ENCODE data around the gene MARCHF2.

The MARCHF2 gene

GRCh38 chr19:8481616-8482015 is 68.5 kb downstream of the MARCHF2 start (continued):
- TF ChIP-seq, protein P1, sequence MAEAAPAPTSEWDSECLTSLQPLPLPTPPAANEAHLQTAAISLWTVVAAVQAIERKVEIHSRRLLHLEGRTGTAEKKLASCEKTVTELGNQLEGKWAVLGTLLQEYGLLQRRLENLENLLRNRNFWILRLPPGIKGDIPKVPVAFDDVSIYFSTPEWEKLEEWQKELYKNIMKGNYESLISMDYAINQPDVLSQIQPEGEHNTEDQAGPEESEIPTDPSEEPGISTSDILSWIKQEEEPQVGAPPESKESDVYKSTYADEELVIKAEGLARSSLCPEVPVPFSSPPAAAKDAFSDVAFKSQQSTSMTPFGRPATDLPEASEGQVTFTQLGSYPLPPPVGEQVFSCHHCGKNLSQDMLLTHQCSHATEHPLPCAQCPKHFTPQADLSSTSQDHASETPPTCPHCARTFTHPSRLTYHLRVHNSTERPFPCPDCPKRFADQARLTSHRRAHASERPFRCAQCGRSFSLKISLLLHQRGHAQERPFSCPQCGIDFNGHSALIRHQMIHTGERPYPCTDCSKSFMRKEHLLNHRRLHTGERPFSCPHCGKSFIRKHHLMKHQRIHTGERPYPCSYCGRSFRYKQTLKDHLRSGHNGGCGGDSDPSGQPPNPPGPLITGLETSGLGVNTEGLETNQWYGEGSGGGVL (tag by site-specific recombination; IDR thresholded peaks at IDR 0.05) = no peak
- TF ChIP-seq, protein P2, sequence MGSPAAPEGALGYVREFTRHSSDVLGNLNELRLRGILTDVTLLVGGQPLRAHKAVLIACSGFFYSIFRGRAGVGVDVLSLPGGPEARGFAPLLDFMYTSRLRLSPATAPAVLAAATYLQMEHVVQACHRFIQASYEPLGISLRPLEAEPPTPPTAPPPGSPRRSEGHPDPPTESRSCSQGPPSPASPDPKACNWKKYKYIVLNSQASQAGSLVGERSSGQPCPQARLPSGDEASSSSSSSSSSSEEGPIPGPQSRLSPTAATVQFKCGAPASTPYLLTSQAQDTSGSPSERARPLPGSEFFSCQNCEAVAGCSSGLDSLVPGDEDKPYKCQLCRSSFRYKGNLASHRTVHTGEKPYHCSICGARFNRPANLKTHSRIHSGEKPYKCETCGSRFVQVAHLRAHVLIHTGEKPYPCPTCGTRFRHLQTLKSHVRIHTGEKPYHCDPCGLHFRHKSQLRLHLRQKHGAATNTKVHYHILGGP (tag by site-specific recombination; IDR thresholded peaks at IDR 0.05) = no peak
- TF ChIP-seq ZNF596 (tag by site-specific recombination; IDR thresholded peaks at IDR 0.05) (no peak), ZXDB (tag by site-specific recombination; IDR thresholded peaks at IDR 0.05) (no peak), ZNF221 (tag by site-specific recombination; IDR thresholded peaks at IDR 0.05; ENCODE audit: borderline replicate concordance) (no peak), ELK4 (IDR thresholded peaks at IDR 0.05; ENCODE audit: borderline replicate concordance, low read depth, low read length) (no peak), ZNF701 (tag by site-specific recombination; IDR thresholded peaks at IDR 0.05) (no peak), ZNF843 (tag by site-specific recombination; IDR thresholded peaks at IDR 0.05) (no peak), SALL2 (tag by site-specific recombination; IDR thresholded peaks at IDR 0.05; ENCODE audit: borderline replicate concordance) (no peak), ZBTB17 (tag by site-specific recombination; IDR thresholded peaks at IDR 0.05) (no peak), OVOL3 (tag by site-specific recombination; IDR thresholded peaks at IDR 0.05) (no peak), ZNF335 (tag by site-specific recombination; conservative IDR thresholded peaks at IDR 0.05) (no peak), ZNF585B (tag by site-specific recombination; IDR thresholded peaks at IDR 0.05) (no peak), ZNF837 (tag by site-specific recombination; IDR thresholded peaks at IDR 0.05) (no peak)
- TF ChIP-seq, protein P3, sequence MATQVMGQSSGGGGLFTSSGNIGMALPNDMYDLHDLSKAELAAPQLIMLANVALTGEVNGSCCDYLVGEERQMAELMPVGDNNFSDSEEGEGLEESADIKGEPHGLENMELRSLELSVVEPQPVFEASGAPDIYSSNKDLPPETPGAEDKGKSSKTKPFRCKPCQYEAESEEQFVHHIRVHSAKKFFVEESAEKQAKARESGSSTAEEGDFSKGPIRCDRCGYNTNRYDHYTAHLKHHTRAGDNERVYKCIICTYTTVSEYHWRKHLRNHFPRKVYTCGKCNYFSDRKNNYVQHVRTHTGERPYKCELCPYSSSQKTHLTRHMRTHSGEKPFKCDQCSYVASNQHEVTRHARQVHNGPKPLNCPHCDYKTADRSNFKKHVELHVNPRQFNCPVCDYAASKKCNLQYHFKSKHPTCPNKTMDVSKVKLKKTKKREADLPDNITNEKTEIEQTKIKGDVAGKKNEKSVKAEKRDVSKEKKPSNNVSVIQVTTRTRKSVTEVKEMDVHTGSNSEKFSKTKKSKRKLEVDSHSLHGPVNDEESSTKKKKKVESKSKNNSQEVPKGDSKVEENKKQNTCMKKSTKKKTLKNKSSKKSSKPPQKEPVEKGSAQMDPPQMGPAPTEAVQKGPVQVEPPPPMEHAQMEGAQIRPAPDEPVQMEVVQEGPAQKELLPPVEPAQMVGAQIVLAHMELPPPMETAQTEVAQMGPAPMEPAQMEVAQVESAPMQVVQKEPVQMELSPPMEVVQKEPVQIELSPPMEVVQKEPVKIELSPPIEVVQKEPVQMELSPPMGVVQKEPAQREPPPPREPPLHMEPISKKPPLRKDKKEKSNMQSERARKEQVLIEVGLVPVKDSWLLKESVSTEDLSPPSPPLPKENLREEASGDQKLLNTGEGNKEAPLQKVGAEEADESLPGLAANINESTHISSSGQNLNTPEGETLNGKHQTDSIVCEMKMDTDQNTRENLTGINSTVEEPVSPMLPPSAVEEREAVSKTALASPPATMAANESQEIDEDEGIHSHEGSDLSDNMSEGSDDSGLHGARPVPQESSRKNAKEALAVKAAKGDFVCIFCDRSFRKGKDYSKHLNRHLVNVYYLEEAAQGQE (tag by site-specific recombination; IDR thresholded peaks at IDR 0.05) = no peak
- TF ChIP-seq, protein P4, sequence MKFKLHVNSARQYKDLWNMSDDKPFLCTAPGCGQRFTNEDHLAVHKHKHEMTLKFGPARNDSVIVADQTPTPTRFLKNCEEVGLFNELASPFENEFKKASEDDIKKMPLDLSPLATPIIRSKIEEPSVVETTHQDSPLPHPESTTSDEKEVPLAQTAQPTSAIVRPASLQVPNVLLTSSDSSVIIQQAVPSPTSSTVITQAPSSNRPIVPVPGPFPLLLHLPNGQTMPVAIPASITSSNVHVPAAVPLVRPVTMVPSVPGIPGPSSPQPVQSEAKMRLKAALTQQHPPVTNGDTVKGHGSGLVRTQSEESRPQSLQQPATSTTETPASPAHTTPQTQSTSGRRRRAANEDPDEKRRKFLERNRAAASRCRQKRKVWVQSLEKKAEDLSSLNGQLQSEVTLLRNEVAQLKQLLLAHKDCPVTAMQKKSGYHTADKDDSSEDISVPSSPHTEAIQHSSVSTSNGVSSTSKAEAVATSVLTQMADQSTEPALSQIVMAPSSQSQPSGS (tag by site-specific recombination; IDR thresholded peaks at IDR 0.05; ENCODE audit: low read depth) = no peak

DNA sequence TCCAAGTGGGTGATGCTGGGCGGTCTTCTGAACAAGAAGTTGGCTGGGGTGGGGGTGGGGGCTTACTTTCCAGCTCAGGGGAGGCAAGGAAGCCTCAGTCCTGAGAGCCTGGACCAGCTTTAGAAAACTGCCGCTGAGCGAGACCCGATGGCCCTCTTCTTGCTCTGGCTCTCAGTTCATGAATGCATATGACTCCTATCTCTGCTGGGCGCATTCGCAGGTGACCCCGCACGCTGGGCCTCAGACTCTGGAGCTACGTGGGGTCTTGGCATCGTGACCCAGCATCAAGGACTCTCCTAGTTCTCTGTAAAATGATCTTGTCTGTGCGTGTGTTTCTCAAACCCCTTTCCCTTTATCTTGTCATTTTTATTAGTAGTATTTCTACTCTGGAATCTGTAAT is 69.6 kb downstream of the MARCHF2 start:
- Histone ChIP-seq H3K36me3 (ENCODE audit: control insufficient read depth in 2 of 2, insufficient read depth in 1 of 2, low read length in 2 of 2) (peaks cover 33 to 90% of the 10 kb centered on the region in 2 experiments), H3K27ac (ENCODE audit: extremely low read depth, low read depth, low read length) (peak overlapping the region; percentile 36; the same call in 1 of the 2 replicates), H3K4me3 (ENCODE audit: low read depth, low read length) (no peak overlapping the region), H3K4me1 (ENCODE audit: control insufficient read depth, insufficient read depth, low read length) (no peaks in the 10 kb centered on the region), H3K9me3 (ENCODE audit: control insufficient read depth, insufficient read depth, low read depth, low read length) (no peaks in the 10 kb centered on the region)
- CTCF ChIA-PET = interaction anchor here (1.6 kb wide), 1 partner anchor 23 kb away, joined by 4 read pairs; no protein-coding TSS in a partner anchor
- POLR2A ChIA-PET = interaction anchor here (1.2 to 2.4 kb wide), 3 partner anchors 31 to 59 kb away, joined by 4 to 8 read pairs (median 4); partner anchors contain the start of genes HNRNPM and ZNF414
- TF ChIP-seq, protein P5, sequence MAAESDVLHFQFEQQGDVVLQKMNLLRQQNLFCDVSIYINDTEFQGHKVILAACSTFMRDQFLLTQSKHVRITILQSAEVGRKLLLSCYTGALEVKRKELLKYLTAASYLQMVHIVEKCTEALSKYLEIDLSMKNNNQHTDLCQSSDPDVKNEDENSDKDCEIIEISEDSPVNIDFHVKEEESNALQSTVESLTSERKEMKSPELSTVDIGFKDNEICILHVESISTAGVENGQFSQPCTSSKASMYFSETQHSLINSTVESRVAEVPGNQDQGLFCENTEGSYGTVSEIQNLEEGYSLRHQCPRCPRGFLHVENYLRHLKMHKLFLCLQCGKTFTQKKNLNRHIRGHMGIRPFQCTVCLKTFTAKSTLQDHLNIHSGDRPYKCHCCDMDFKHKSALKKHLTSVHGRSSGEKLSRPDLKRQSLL (tag by site-specific recombination; IDR thresholded peaks at IDR 0.05) = no peak
- TF ChIP-seq PRDM10 (tag by site-specific recombination; IDR thresholded peaks at IDR 0.05) (no peak), ZNF362 (tag by site-specific recombination; IDR thresholded peaks at IDR 0.05) (no peak), ZNF23 (tag by site-specific recombination; IDR thresholded peaks at IDR 0.05; ENCODE audit: borderline replicate concordance) (no peak)
